Activated T-cell treated with anti-CD3 and anti-CD28 coated beads for 48 hours (primary cell): ENCODE measurements around the gene STYXL1.

Experiments
- DNase-seq: peaks from one replicate; pipeline ENCODE4 v3.0.0-alpha.2; 2020; ENCODE audit warnings: low read depth

Gene STYXL1

DNA sequence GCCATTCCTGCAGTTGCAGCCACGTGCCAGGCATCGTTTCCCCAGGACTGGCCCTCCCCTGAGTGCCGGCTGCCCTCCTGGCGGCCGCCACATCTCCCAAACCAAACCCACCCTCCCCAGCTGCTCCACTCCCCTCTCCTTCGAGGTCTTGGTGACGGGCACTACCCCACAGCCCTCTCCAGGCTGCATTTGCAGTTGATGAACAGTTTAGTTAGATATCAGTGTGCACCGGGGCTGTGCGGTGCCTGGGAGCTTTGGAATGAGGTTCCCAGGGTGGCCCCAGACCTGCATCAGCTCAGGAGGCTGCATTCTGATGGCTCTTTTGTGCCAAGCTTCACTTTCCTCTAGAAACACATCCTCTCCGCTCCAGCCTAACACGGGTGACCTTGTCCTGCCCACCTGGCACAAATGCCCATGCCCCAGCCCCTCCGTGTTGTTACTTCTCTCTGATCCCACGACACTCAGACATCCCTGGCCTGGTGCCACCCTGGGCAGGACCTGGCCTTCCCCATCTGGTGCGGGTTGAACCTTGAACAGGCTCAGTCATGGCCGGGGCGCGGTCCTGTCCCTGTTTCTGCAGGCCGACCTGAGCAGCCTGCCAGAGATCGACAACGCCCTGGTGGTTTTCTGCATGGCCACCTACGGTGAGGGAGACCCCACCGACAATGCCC lies 67.9 kb downstream of the STYXL1 start:
- no peak for DNase-seq

DNA sequence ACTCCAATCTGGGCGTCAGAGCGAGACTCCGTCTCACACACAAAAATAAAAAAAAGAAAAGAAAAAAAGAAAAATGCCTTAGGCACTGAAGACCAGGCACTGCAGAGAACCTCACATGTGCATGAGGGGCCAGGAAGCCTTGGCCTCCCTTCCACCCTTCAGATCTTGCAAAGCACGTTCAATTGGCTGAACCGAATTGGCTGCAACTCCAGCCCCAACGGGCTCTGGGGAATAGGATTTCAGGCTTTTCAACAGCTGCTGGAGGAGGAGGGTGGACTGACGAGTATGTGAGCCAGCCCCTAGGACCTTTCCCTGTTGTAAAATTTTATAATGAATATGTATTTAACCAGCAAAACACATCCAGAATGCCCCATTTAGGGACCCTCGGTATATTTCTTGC lies 70.1 kb downstream of the STYXL1 start:
- DNase-seq, result no peak

DNA sequence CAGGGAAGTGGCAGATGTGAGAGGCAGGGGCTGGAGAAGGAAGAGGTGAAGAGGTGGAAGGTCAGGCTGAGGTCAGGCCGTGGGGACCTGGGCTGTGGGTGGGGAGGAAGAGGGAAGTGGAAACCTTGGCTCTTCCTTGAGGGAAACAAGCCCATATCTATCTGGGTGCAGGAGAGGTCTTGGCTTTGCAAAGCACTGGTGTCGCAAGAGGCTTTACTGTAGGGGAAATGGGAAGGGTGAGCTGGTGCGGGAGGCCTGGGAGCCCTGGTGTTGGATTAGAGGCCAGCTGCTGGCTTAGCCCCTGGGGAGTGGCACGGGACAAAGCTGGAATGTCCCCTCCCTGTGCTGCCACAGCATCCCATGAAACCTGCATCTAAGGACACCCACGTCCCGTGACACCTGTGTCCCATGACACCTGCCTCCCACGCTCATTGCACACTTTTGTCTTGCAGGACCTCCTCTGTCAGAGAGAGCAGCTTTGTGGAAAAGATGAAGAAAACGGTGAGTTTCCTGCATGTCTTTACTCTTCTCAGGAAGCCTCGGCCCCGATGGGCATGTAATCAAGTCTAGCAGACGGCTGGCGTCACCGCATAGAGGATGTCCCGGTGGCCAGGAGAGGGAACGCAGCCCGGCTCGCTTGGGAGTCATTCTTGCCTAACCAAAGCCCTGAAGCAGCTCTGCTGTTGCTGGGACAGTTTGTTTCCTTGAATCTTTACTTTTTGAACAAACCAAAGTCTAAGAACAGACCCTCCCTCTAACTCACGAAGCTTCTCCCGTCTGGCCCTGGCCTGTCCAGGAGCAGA lies 75.6 kb downstream of the STYXL1 start:
- DNase-seq, result no peak

DNA sequence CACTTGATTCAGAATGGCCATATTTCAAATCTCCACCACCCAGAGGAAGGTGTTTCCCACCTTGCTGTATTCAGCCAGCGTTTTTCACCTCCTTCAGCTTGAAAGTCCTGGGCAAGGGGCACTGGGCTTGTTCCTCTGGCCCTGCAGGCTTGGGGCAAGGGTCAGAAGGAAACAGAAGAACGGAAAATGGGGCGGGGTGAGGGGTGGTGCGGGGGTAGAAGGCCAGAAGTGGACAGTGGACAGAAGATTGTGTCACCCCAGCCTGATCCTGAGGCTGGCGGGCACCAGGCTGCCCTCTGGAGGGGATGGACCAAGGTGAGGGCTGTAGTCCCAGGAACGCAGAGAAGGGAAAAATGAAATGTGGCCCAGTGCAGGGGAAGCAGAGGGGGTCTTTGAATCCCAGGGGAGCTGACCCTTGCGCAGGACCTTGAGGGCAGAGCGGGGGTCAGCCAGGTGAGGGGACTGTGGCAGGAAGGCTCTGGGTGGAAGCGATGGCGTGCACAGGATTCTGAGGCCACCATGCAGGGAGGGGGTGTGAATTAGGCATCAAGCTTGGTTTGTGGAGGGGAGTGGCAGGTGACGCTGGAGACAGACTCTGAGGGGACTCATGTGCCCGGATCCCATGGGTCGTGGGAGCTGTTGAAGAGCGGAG lies 76.4 kb downstream of the STYXL1 start:
- DNase-seq, result no peak

DNA sequence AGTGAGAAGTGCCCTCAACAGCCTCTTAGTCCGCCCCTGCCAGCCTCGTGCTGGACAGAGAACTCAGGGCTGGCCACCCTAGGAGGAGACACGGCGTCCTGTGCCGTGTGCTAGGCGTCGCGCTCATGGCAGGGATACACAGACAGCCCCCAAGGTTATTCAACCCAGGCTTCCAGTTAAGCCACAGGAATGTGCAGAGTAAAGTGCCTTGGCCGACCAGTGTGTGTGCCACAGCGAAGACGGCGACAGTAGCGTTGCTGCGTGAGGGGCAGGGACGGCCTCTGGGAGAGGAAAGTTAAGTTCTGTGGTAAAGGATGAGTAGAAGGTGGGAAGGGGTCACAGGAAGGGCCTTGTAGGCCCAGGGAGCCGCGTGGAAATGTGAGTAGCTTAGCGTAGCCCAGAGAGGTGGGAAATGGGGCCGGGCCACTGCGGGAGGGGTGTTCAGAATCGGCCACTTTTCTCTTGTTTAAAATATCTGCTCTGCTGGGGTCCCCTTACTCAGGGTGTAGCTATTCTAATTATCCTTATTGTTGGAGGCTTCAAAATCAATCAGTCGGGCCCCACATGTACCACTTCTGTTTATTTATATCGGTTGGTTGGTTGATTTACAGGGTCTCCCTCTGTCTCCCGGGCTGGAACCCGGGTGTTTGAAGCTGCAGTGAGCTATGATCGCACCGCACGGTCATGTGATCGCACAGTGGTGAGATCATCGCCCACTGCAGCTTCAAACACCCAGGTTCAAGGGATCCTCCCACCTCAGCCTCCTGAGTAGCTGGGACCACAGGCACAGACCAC lies 77.9 kb downstream of the STYXL1 start:
- DNase-seq, result no peak

DNA sequence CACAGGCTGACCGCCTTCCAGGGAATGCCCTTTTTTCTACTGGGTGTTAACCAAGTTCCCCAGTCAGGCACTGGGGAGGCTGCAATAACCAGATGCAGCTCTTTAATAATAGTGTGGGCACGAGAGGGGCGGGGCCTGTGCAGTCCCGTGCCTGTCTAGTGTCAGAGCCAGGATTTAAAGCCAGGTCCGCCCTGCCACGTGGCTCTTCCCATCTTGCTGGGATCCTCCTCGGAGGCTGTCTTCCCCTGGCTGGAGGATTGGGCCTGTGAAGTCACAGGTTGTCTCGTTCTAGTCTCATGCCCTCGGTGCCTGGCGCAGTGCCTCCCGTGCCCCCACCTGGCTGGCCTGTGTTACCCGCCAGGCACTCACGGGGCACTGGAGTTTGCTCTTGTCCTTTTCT lies 78.6 kb downstream of the STYXL1 start:
- no peak for DNase-seq

DNA sequence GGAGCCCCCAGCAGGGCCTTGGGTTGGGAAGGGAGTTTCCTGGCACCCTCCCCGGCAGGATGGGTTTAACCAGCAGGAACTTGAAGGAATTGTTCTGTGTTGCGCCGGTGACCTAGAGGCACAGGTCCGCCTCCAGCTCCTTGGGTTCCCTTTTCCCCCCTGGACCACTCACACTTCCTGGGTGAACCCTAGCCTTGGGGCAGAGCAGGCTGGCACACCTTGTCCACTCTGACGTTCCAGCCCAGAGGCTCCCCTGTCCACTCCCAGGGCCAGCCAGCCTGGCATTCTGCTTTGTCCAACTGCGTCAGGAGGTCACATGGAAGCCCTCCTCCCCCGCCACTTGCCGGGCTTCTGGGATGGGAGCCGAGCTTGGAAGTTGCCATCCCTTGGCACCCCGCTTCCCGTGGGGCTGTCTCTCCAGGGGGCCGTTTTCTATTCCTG lies 79.2 kb downstream of the STYXL1 start:
- DNase-seq, result no peak

DNA sequence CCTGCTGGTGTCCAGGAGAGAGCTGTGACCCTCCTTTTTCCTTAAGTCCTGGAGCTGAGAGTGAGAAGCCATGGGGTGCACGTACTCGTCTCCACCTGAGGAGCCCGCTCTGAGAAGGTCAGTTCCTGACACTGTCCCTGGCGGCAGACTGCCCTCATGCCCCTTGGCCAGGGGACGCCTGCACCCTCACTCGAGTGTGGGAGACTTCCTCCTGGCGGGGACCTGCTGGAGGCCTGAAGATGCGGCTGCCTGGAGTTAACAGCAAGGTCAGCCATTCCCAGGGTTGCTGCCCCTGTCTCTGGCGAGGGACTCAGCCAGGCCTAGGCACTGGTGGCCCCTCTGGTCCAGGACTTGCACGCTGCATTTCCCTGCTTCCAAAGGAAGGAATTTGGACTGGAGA lies 79.8 kb downstream of the STYXL1 start:
- DNase-seq, result no peak

DNA sequence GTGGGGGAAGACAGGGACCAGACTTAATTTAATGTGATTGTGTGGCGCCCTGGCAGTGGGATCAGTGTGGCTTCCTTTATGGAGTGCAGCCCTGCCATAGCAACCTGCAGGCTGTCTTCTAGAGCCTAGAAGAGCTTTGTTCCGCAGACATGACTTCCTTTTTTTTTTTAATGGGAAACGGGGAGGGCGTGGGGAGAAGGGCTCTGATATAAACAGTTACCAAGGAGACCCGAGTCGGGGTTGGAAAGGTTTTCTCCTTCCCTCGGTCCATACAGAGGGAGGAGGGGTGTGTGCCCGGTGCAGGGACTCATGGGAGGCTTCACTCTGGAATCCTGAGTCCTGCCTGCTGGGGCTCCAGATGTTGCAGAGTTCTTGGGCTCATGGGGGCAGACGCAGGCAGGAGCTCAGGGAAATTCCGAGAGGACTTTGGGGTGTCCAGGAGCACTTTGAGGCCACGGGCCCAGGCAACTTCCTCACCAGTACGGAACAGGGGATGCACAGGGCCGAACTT lies 80.3 kb downstream of the STYXL1 start:
- no peak for DNase-seq

DNA sequence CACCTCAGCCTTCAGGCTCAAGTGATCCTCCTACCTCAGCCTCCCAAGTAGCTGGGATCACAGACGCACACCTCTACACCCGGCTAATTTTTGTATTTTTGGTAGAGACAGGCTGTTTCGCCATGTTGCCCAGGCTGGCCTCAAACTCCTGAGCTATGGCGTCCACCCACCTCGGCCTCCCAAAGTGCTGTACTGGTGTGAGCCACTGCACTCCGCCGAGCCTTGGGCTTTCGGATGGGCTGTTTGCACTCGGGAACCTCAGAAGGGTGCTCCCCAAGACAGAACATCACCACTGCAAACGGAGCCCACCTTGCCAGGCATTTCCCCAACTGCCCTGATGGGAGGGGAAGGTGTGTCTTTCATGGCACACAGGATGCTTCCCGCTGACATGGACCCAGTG lies 80.7 kb downstream of the STYXL1 start:
- DNase-seq, result no peak

DNA sequence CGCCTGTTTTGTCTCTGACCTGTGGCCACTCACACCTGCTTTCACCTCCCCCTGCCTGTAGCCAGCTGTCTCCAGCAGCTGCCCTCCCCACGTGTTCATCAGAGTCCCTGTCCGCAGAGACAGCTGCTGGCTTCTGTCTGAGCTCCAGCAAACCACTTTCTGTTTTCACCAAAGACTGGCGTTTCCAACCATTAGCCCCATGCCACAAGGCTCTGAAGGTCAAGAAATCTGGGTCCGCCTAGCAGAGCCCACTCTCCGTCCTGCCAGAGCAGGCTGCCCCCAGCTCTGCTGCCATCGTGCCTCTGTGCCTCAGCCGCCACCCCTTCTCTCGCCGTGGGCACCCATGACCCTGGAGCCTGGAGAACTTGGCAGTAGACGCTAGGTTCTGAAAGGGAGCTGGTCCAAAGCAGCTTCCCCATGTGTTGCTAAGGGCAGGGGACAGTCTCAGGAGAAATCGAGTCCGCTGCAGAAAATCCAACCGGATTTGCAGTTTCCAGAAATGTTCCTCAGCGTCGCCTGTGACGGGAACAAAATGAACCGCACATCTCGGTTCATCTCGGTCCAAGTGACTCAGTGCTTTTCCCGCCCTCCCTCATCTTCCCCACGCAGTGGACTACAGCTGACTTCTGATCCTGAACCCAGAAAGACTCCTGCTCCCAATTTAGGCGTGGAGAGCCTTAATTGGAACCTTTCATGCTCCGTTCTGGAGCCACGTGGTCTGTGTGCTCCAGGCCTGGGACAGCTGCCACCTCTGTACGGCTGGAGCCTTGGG lies 81.4 kb downstream of the STYXL1 start:
- DNase-seq, result no peak

DNA sequence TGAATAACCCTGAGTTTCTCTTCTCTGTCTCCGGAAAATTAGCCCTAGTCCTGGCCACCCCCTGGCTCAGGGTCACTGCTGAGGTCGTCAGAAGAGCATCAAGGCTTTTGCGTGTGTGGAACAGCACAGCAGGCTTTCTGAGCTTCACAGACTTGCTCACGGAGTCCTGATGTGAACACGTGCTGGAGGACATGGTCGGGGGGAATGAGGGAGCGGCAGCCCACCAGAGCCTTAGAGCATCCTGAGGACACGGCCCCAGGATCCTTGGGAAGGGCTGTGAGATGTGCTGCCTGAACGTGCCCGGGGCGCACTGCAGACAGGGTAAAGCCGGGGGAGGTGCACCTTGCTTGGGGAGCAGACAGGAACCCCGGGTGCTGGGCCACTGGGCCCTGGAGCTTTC lies 82.2 kb downstream of the STYXL1 start:
- no peak for DNase-seq

DNA sequence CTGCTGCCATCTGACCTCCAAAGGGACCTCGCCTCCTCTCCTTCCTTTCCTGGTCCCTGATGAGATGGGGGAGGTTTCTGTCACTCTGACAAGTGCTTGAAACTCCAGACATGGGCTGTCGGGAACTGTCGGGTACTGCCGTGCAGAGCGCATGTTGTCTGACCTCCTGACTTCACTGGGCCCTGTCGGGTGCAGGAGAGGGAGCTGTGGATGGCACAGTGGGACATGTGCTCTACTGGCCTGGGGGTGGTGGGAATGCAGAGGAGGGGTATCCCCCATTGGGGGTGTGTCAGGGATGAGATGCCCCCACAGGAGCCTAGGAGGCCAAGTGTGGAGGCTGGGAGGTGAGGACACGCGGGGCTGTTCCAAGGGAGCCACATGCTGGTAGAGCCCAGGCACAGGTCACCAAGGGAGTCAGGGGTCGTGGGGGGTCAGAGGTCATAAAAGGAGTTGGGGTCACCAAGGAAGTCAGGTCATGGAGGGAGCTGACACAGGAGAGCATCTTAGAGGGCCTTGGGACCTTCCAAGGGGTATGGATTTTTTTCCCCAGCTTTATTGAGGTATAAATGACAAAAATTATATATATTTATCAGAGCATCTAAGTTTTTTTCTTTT lies 84.3 kb downstream of the STYXL1 start:
- no peak for DNase-seq

DNA sequence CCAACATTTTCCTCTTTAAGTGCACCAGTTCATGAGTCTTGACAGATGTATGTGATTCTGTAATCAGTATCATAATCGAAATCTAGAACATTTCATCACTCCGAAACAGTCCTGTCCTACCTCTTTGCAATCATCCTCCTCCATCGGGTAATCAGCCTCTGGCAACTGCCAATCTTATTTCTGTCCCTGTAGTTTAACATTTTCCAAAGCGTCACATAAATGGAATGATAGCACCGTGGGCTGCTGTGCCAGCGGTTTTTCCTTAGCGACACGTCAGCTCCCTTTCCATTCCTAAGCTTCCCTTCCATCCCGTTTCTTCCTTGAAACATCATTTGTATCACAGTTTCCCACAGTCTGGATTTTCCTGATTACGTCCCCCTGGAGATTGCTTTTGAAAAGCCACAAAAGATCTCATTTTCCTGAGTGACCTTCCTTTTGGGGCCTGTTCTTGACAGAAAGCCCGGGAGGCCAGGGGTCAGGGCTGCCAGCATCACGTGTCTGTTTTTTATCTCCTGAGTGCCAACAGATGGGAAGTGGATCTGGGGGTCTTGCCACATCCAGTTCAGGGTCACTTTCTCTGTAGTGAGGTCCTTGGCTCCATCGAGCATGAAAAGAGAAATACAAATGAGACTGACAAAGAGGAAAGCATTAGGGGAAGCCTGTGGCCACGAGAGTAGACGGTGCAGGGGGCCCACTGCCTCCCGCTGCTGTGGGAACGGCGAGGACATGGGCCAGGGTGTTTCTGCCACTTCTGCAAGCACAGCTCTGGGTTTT lies 85.0 kb downstream of the STYXL1 start:
- DNase-seq, result no peak

DNA sequence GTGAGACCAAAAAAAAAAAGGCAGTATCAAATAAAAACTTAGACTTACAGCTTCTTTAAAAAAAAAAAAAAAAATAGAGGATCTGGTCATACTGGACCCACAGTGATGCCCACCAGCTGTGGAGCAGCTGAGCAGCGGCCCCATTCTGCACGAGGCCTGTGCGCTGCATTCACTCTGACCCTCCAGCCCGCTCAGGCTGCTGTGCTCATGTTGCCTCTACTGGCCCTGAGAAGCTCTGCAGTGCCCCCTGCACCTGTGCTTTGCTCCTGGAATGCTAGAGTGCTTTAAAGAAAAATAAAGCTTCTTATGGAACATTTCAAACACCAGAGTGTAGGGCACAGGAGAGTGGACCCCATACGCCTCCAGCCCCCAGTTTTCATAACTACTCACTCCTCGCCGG lies 86.6 kb downstream of the STYXL1 start:
- DNase-seq, result no peak

DNA sequence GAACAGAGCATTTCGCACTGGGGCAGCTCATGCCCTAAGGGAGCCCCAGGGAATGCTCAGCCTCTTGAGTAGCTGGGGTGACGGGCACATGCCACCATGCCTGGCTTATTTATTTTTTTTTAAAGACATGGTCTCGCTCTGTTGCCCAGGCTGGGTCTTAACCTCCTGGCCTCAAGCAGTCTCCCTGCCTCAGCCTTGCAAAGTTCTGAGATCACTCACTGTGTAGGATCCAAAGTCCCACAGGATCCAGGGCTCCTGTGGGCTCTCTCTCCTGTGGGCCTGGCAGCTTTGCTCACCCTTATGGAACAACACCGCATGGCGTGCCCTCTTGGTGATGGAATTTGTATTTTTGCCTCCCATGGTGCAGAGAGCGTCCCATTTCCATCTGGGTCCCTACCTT lies 87.4 kb downstream of the STYXL1 start:
- DNase-seq, result no peak

DNA sequence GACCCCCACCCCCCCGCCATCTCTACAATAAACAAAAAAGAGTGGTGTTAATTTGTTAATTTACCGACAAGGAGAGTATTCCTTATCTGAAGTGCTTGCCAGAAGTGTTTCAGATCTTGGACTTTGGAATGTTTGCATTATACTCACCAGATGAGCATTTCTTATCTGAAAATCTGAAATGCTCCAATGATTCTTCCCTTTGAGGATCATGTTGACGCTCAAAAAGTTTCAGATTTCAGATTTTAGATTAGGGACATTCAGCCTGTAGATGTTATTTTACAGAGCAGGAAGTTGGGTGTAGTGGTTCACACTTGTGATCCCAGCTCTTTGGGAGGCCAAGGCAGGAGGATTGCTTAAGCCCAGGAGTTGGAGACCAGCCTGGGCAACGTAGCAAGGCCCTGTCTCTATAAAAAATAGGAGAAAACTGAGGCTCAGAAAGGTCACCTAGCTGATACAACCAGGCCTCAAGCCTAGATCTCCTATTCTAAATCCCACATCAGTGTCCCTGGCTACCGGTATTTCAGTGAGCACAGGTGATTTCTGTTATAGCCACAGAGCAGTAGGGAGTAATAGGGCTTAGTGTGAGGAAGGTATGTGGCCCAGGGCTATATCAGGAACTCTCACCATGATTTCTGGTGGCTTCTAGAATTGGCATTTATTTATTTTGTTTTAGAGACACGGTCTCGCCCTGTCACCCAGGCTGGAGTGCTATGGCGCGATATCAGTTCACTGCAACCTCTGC lies 88.8 kb downstream of the STYXL1 start:
- no peak for DNase-seq

DNA sequence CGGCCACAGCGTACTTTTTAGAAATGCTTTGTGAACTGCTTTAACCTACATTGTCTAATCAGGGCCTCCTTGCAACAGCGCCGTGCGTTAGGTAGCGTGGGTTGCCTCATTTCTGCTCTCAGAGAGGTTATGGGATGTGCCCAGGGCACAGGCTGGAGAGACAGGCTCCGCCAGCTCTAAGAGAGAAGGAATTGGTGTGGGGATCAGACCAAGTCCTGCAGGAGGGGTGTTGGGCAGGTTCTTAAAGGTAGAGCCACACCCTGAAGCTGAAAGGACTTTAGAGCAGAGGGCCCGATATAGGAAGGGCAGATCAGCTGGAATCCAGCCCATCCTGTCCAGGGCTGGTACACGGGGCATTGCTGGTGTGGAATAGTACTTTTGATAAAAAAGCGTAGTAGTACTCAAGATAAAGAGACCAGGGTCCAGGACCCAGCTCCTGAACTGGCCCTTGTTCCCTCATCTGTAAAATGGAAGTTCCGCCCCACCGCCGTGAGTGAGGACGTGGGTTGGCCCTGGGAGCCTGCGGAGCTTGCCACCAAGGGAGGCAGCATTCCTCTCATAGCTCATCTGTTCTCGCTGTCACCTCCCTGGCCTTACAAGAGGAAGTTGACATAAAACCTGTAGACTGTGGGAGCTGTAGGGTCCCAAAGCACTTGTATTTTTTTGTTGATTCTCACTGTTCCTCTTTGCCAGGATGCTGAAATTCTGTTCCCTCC lies 90.6 kb downstream of the STYXL1 start:
- no peak for DNase-seq
